H1 (cell line): ENCODE data around the gene KCNQ1. TPM values are rescaled to one million over a fixed set of nuclear protein-coding genes. Genes with fewer than 3 reads are reported as not detected.
A peak's percentile ranks its signal among the peaks of the same experiment; 100 is the strongest.

ENCODE experiments used
- CTCF ChIA-PET: fragments of 300-600 bp; sonication (Branson Sonifier 250); formaldehyde crosslinking; loops from one replicate; lab custom pipeline; 2021; ENCODE audit not compliant: partially characterized antibody; lab: Charles Lee
- POLR2A ChIA-PET: fragments of 300-600 bp; sonication (Branson Sonifier 250); formaldehyde crosslinking; loops from one replicate; lab custom pipeline; 2021; ENCODE audit warnings: inconsistent platforms; ENCODE audit not compliant: partially characterized antibody; lab: Charles Lee
- DNase-seq, 2 experiments: peaks; one replicate each; pipeline versions ENCODE4 v3.0.0 to v3.0.0-alpha.2; 2010 to 2022; ENCODE audit warnings: low spot score in 2 of 2, low read depth in 1 of 2, mixed read lengths in 1 of 2
- FAIRE-seq: peaks from 2 replicates; lab custom pipeline; 2011; peaks lifted over from hg19 to GRCh38; lab: Jason Lieb, UNC
- H2AFZ ChIP-seq: 2 replicates; pipeline ENCODE4 v1.8.1; 2012; ENCODE audit warnings: low read length, inconsistent platforms
- H2AK5ac ChIP-seq: 2 replicates; pipeline ENCODE4 v1.6.1; 2013; ENCODE audit warnings: low read depth, low read length
- H2BK120ac ChIP-seq: replicated peaks from 2 replicates; pipeline ENCODE3; 2013; ENCODE audit warnings: low read depth, low read length, inconsistent platforms
- H2BK12ac ChIP-seq: 2 replicates; pipeline ENCODE4 v1.6.1; 2013; ENCODE audit warnings: low read depth, low read length
- H2BK15ac ChIP-seq: 2 replicates; pipeline ENCODE4 v1.6.1; 2013; ENCODE audit warnings: low read length
- H2BK20ac ChIP-seq: 2 replicates; pipeline ENCODE4 v1.6.1; 2013; ENCODE audit warnings: low read length
- H2BK5ac ChIP-seq: 2 replicates; pipeline ENCODE4 v1.6.1; 2013; ENCODE audit warnings: low read depth, low read length
- H3K14ac ChIP-seq: 2 replicates; pipeline ENCODE4 v1.6.1; 2013; ENCODE audit warnings: inconsistent platforms; ENCODE audit not compliant: insufficient read length
- H3K18ac ChIP-seq: 2 replicates; pipeline ENCODE4 v1.6.1; 2013; ENCODE audit warnings: low read length; ENCODE audit errors: extremely low read depth
- H3K23ac ChIP-seq: 2 replicates; pipeline ENCODE4 v1.6.1; 2013; ENCODE audit warnings: inconsistent platforms; ENCODE audit not compliant: insufficient read length
- H3K23me2 ChIP-seq: 2 replicates; pipeline ENCODE4 v1.6.1; 2013; ENCODE audit warnings: low read depth, low read length
- H3K27ac ChIP-seq: 2 replicates; pipeline ENCODE4 v1.6.1; 2011; ENCODE audit warnings: low read depth, low read length, inconsistent platforms
- H3K27me3 ChIP-seq, 4 experiments: replicated peaks in 1 of 4; 1 replicate in 1 of 4; 2 replicates in 3 of 4; pipeline versions ENCODE4 v1.6.1 to v1.8.1; 2011 to 2013; ENCODE audit warnings: low read length in 3 of 4, mild to moderate bottlenecking in 3 of 4, inconsistent platforms in 2 of 4, mixed read lengths in 2 of 4, moderate library complexity in 1 of 4; ENCODE audit not compliant: control insufficient read depth in 3 of 4, insufficient read depth in 3 of 4; ENCODE audit errors: extremely low read depth in 1 of 4
- H3K36me3 ChIP-seq, 4 experiments: 2 replicates each; pipeline versions ENCODE4 v1.6.1 to v1.8.1; 2011 to 2013; ENCODE audit warnings: mild to moderate bottlenecking in 4 of 4, low read length in 3 of 4, moderate library complexity in 2 of 4, control low read depth in 1 of 4, inconsistent platforms in 1 of 4; ENCODE audit not compliant: insufficient read depth in 4 of 4, control insufficient read depth in 2 of 4
- H3K4ac ChIP-seq: replicated peaks from 2 replicates; pipeline ENCODE3; 2013; ENCODE audit warnings: low read length, low read depth, mixed read lengths, inconsistent platforms; ENCODE audit not compliant: insufficient read length
- H3K4me1 ChIP-seq, 4 experiments: replicated peaks in 1 of 4; 1 replicate in 1 of 4; 2 replicates in 3 of 4; pipeline versions ENCODE4 v1.6.1 to v1.8.1; 2011 to 2013; ENCODE audit warnings: low read length in 3 of 4, inconsistent platforms in 2 of 4, mixed read lengths in 1 of 4; ENCODE audit not compliant: insufficient read depth in 4 of 4, control insufficient read depth in 3 of 4
- H3K4me2 ChIP-seq, 2 experiments: 2 replicates each; pipeline versions ENCODE4 v1.6.1 to v1.8.1; 2011 to 2013; ENCODE audit warnings: low read depth in 2 of 2, low read length in 2 of 2, control low read depth in 1 of 2, inconsistent platforms in 1 of 2, mild to moderate bottlenecking in 1 of 2; ENCODE audit not compliant: insufficient read depth in 1 of 2
- H3K4me3 ChIP-seq, 4 experiments: fragments of 200-600, 300-600 bp in 1 of 4; sonication (generic), shearing (Covaris generic), sonication (Bioruptor Twin) in 1 of 4; 2 replicates each; pipeline versions ENCODE4 v1.5.1 to v1.8.1; 2011 to 2016; ENCODE audit warnings: low read length in 4 of 4, low read depth in 3 of 4, control low read depth in 2 of 4, inconsistent platforms in 2 of 4, mild to moderate bottlenecking in 2 of 4, mixed read lengths in 1 of 4, moderate library complexity in 1 of 4; ENCODE audit not compliant: insufficient read depth in 2 of 4; ENCODE audit errors: extremely low read depth in 1 of 4
- H3K56ac ChIP-seq: replicated peaks from 2 replicates; pipeline ENCODE3; 2013; ENCODE audit warnings: low read depth, mild to moderate bottlenecking, mixed read lengths, low read length, inconsistent platforms; ENCODE audit not compliant: insufficient read length
- H3K79me1 ChIP-seq: 2 replicates; pipeline ENCODE4 v1.6.1; 2013; ENCODE audit warnings: low read depth, low read length, control low read depth
- H3K79me2 ChIP-seq, 2 experiments: 2 replicates each; pipeline versions ENCODE4 v1.6.1 to v1.8.1; 2012 to 2013; ENCODE audit warnings: low read length in 2 of 2, mild to moderate bottlenecking in 2 of 2, inconsistent platforms in 1 of 2; ENCODE audit not compliant: insufficient read depth in 2 of 2, control insufficient read depth in 1 of 2
- H3K9ac ChIP-seq, 4 experiments: replicated peaks in 1 of 4; 1 replicate in 1 of 4; 2 replicates in 3 of 4; pipeline versions ENCODE4 v1.6.1 to v1.8.1; 2011 to 2013; ENCODE audit warnings: low read depth in 3 of 4, low read length in 3 of 4, control low read depth in 2 of 4, mild to moderate bottlenecking in 2 of 4, moderate library complexity in 2 of 4, inconsistent platforms in 1 of 4; ENCODE audit errors: extremely low read depth in 1 of 4
- H3K9me3 ChIP-seq, 2 experiments: 2 replicates each; pipeline versions ENCODE4 v1.6.1 to v1.8.1; 2012 to 2013; ENCODE audit warnings: mild to moderate bottlenecking in 2 of 2, moderate library complexity in 2 of 2, control low read depth in 1 of 2, inconsistent platforms in 1 of 2, low read depth in 1 of 2, low read length in 1 of 2, mixed read lengths in 1 of 2; ENCODE audit not compliant: insufficient read depth in 2 of 2
- H4K20me1 ChIP-seq, 2 experiments: replicated peaks in 1 of 2; 2 replicates each; pipeline versions ENCODE3 to v1.8.1; 2011 to 2013; ENCODE audit warnings: inconsistent platforms in 2 of 2, low read length in 2 of 2, mild to moderate bottlenecking in 1 of 2; ENCODE audit not compliant: insufficient read depth in 2 of 2, control insufficient read depth in 1 of 2
- H4K5ac ChIP-seq: 2 replicates; pipeline ENCODE4 v1.6.1; 2013; ENCODE audit warnings: low read length, low read depth, mixed read lengths, inconsistent platforms; ENCODE audit not compliant: insufficient read length
- H4K8ac ChIP-seq: 2 replicates; pipeline ENCODE4 v1.8.0; 2013; ENCODE audit warnings: mild to moderate bottlenecking, moderate library complexity, low read length, inconsistent platforms; ENCODE audit not compliant: insufficient read depth; ENCODE audit errors: extremely low read depth
- H4K91ac ChIP-seq: replicated peaks from 2 replicates; pipeline ENCODE3; 2013; ENCODE audit warnings: low read length, mixed read lengths, inconsistent platforms; ENCODE audit not compliant: insufficient read length
- ATF3 ChIP-seq: IDR thresholded peaks from 2 replicates; pipeline ENCODE4 v1.6.1; 2011; ENCODE audit warnings: low read depth, mild to moderate bottlenecking, low read length; ENCODE audit not compliant: insufficient read depth
- CREB1 ChIP-seq: IDR thresholded peaks from 2 replicates; pipeline ENCODE4 v1.6.1; 2012; ENCODE audit warnings: inconsistent platforms
- E2F6 ChIP-seq: IDR thresholded peaks from 2 replicates; pipeline ENCODE4 v1.6.1; 2012; ENCODE audit warnings: inconsistent platforms
- JUN ChIP-seq: IDR thresholded peaks from 2 replicates; pipeline ENCODE4 v1.6.1; 2011; ENCODE audit warnings: low read depth, mild to moderate bottlenecking, improper control_type of control experiment, low read length
- RXRA ChIP-seq: IDR thresholded peaks from 2 replicates; pipeline ENCODE4 v1.6.1; 2011; ENCODE audit warnings: low read depth, mild to moderate bottlenecking, low read length, moderate library complexity; ENCODE audit not compliant: insufficient read depth
- SP4 ChIP-seq: IDR thresholded peaks from 2 replicates; pipeline ENCODE4 v1.6.1; 2012; ENCODE audit warnings: low read length, inconsistent platforms
- TBP ChIP-seq: IDR thresholded peaks from 2 replicates; pipeline ENCODE4 v1.6.1; 2011; ENCODE audit warnings: low read depth, low read length, improper control_type of control experiment
- WGBS, 2 experiments: shearing (Covaris generic) in 1 of 2; methylation state at CpG; one replicate each; pipeline versions ENCODE4 v1.1.6 to v1.1.7; 2013 to 2015; ENCODE audit warnings: low lambda C conversion rate in 2 of 2, mixed read lengths in 2 of 2, inconsistent platforms in 1 of 2, low coverage in 1 of 2, missing lambda C conversion rate in 1 of 2; ENCODE audit not compliant: insufficient replicate concordance in 2 of 2, insufficient coverage in 1 of 2, insufficient read length in 1 of 2; ENCODE audit errors: extremely low coverage in 1 of 2, missing lambda C conversion rate in 1 of 2; 5-methylcytosine and 5-hydroxymethylcytosine counted together
- polyA plus RNA-seq, 7 experiments: library from polyadenylated mRNA; depleted of rRNA in 3 of 7; stranded (reverse) in 5 of 7; unstranded in 2 of 7; fragments of >200 nt in 5 of 7; fragments of 200-250 nt in 2 of 7; gene quantifications; 1 replicate in 5 of 7; 2 replicates in 1 of 7; 4 replicates in 1 of 7; pipeline versions ENCODE4 v1.2.1 to v1.2.3, GENCODE V29; 2011 to 2013; ENCODE audit warnings: missing spikeins in 2 of 7, mixed read lengths in 2 of 7
- total RNA-seq: library from RNA; stranded (reverse); fragmentation: NEBNext Ultra II Directional; extraction: Animal tissue kit (Norgen Biotek cat#: 25700); gene quantifications from 2 replicates; pipeline ENCODE4 v1.2.1, GENCODE V29; 2021
- TF ChIP-seq, protein P1 (sequence below), 3 experiments: IDR thresholded peaks; 1 replicate in 2 of 3; 2 replicates in 1 of 3; pipeline versions ENCODE4 v1.5.1 to v1.6.1; 2011; ENCODE audit warnings: low read length in 3 of 3, mild to moderate bottlenecking in 3 of 3, inconsistent platforms in 2 of 3, low read depth in 1 of 3, moderate library complexity in 1 of 3; ENCODE audit not compliant: insufficient read depth in 1 of 3; ENCODE audit errors: control extremely low read depth in 1 of 3
- TF ChIP-seq, protein P2 (sequence below): IDR thresholded peaks from 2 replicates; pipeline ENCODE4 v1.6.1; 2012; ENCODE audit warnings: inconsistent platforms

KCNQ1 gene
- total and polyA plus RNA-seq, 2 of the 8 experiments (the other 6 are each of a cell fraction or from before 2014, with no cell fraction given), result 1.9 to 2.0 TPM

DNA sequence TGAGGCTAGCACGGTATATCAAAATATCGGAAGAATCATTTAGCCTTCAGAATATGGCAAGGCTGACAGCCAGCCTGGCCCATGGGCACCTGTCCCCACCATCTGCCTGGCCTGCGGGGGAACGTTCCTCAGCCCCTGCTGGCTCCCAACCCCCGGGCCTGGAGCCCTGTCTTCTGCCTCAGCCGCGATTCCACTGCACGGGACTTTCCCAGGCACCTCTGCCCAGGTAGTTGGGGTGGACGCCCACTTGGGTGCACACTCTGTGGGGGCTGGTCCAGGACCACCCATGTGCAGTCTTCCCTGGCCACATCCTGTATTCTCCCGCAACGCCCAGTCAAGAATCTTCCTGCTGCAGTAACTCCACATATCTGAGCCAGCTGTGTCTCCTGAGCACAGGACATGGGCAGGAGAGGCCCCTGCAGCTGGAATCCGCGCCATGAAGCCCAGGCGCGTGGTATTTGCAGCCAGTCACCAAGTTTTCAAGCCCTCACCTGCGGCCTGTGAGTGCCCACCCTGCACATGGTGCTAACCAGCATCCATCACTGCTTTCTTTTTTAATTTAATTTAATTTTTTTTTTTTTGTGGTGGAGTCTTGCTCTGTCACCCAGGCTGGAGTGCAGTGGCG lies 77.9 kb downstream of the KCNQ1 start:
- Histone ChIP-seq H3K14ac (no peak overlapping the region), H2BK15ac (no peak overlapping the region), H3K23me2 (no peaks in the 10 kb centered on the region), H3K56ac (no peak overlapping the region), H3K36me3 (no peaks in the 10 kb centered on the region), H3K4me1 (peaks cover 0 to 2% (median 0%) of the 10 kb centered on the region in 4 experiments; a peak in 3 of 7 replicates), H4K8ac (no peak overlapping the region), H4K5ac (no peak overlapping the region), H2BK20ac (no peak overlapping the region), H3K27me3 (peaks cover 0 to 18% (median 4%) of the 10 kb centered on the region in 4 experiments; a peak in 3 of 7 replicates), H3K18ac (no peak overlapping the region), H3K4me2 (no peak overlapping the region), H3K79me1 (no peaks in the 10 kb centered on the region), H4K91ac (no peak overlapping the region), H3K4ac (no peak overlapping the region), H2BK120ac (no peak overlapping the region), H3K23ac (no peak overlapping the region), H2AK5ac (no peak overlapping the region), H2AFZ (no peak overlapping the region), H2BK12ac (no peak overlapping the region), H2BK5ac (no peak overlapping the region), H3K79me2 (no peaks in the 10 kb centered on the region), H3K4me3 (no peak overlapping the region), H3K9ac (no peak overlapping the region), H4K20me1 (peaks cover 0 to 2% of the 10 kb centered on the region in 2 experiments), H3K27ac (no peak overlapping the region), H3K9me3 (no peaks in the 10 kb centered on the region)
- whole genome bisulfite sequencing, 2 experiments, result 90% methylated on average over 17 of the region's 17 CpGs; no CpG with 5 or more reads in 1 of the 2 experiments
- peak in 1 of 2 experiments; percentile 42 for DNase-seq
- POLR2A ChIA-PET, result no interaction called here
- CTCF ChIA-PET, result interaction anchor here (1.2 to 13.2 kb wide), 5 partner anchors 9 to 368 kb away, joined by 3 to 359 read pairs (median 4); no protein-coding TSS in a partner anchor
- no peak for FAIRE-seq
- TF ChIP-seq RXRA, result no peak
- no peak for TF ChIP-seq SP4
- TF ChIP-seq, protein P1, sequence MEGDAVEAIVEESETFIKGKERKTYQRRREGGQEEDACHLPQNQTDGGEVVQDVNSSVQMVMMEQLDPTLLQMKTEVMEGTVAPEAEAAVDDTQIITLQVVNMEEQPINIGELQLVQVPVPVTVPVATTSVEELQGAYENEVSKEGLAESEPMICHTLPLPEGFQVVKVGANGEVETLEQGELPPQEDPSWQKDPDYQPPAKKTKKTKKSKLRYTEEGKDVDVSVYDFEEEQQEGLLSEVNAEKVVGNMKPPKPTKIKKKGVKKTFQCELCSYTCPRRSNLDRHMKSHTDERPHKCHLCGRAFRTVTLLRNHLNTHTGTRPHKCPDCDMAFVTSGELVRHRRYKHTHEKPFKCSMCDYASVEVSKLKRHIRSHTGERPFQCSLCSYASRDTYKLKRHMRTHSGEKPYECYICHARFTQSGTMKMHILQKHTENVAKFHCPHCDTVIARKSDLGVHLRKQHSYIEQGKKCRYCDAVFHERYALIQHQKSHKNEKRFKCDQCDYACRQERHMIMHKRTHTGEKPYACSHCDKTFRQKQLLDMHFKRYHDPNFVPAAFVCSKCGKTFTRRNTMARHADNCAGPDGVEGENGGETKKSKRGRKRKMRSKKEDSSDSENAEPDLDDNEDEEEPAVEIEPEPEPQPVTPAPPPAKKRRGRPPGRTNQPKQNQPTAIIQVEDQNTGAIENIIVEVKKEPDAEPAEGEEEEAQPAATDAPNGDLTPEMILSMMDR (IDR thresholded peaks at IDR 0.05; ENCODE audit: control extremely low read depth in 1 of 3, insufficient read depth in 1 of 3, low read depth in 1 of 3, low read length in 3 of 3), result no peak
- no peak for TF ChIP-seq TBP
- TF ChIP-seq E2F6, result no peak
- TF ChIP-seq, protein P2, sequence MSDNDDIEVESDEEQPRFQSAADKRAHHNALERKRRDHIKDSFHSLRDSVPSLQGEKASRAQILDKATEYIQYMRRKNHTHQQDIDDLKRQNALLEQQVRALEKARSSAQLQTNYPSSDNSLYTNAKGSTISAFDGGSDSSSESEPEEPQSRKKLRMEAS, result no peak
- TF ChIP-seq CREB1, result no peak
- TF ChIP-seq ATF3, result no peak
- no peak for TF ChIP-seq JUN
